Measurements from ENCODE around the gene PRADC1. TPM values are rescaled to one million over a fixed set of nuclear protein-coding genes. Genes with fewer than 3 reads are reported as not detected.

The PRADC1 gene
- total RNA-seq, 2 donors from 2014 or later, result 11.7 to 21.4 TPM

GRCh38 chr2:73259704-73260337 is 26.8 kb upstream of the PRADC1 start:
- no peaks in the 10 kb centered on the region for H3K9me3 ChIP-seq
- WGBS, 2 donors, result 80 to 89% methylated on average over 4 of the region's 4 CpGs
- H3K27me3 ChIP-seq, result no peaks in the 10 kb centered on the region
- H3K4me1 ChIP-seq, result no peaks in the 10 kb centered on the region
- H3K4me3 ChIP-seq, result no peak overlapping the region
- no peak overlapping the region for H3K27ac ChIP-seq
- DNase-seq (no peak), ATAC-seq (no peak)
- H3K36me3 ChIP-seq (replicated peaks in 1 of 2; ENCODE audit: insufficient read depth in 1 of 2, low read depth in 2 of 2), result no peaks in the 10 kb centered on the region
- TF ChIP-seq CTCF (IDR thresholded peaks at IDR 0.05), result no peak
- no peak for TF ChIP-seq POLR2A (IDR thresholded peaks at IDR 0.05)
- intact Hi-C loops (cut with DNase I), result no loop called here

DNA sequence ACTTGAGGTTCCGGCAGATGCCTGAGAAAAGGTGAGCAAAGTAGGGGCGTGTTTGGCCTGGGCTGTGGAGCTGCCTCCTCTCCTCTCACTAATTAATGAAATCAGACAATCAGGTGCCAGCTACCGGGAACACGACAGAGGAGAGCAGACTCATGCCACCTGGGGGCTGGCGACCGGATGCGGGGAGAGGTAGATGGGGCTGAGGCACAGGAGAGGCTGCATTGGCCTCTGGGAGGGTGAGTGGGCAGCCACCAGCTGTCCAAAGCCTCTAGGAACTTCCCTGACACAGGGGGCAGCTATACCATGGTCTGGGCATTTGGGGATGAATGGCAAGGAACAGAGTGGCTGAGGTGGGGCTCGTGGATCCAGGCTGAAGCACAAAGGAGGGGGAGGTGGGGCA is 26.2 kb upstream of the PRADC1 start:
- intact Hi-C loops (cut with DNase I), result no loop called here
- 89 to 93% methylated on average over 8 of the region's 8 CpGs for WGBS, 2 donors
- Histone ChIP-seq H3K4me3 (no peak overlapping the region), H3K4me1 (no peaks in the 10 kb centered on the region), H3K9me3 (no peaks in the 10 kb centered on the region), H3K27me3 (no peaks in the 10 kb centered on the region), H3K27ac (no peak overlapping the region), H3K36me3 (replicated peaks in 1 of 2; ENCODE audit: insufficient read depth in 1 of 2, low read depth in 2 of 2) (no peaks in the 10 kb centered on the region)
- ATAC-seq, result no peak
- TF ChIP-seq POLR2A (IDR thresholded peaks at IDR 0.05), result no peak
- no peak for DNase-seq

DNA sequence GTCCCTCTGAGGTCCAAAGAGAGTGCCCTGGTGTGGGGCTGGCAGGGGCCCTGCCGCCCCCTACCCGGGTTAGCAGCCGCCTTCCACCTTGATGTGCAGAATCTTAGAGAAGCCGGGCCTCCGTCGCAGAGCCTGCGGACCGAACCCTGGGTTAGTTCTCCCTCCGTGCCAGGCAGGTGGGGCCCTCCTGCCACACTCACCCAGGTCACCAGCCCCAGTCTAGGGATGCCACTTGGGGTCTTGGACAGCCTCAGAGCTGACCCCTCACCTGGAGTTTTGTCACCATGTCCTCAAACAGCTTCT is 25.8 kb upstream of the PRADC1 start:
- ATAC-seq (no peak), DNase-seq (no peak)
- Histone ChIP-seq H3K27ac (no peak overlapping the region), H3K36me3 (replicated peaks in 1 of 2; ENCODE audit: insufficient read depth in 1 of 2, low read depth in 2 of 2) (no peaks in the 10 kb centered on the region), H3K9me3 (no peaks in the 10 kb centered on the region), H3K4me3 (no peak overlapping the region), H3K27me3 (no peaks in the 10 kb centered on the region), H3K4me1 (no peaks in the 10 kb centered on the region)
- no peak for TF ChIP-seq CTCF (IDR thresholded peaks at IDR 0.05)
- no peak for TF ChIP-seq POLR2A (IDR thresholded peaks at IDR 0.05)
- intact Hi-C loops (cut with DNase I), result no loop called here
- 89 to 100% methylated on average over 1 to 9 of the region's 9 CpGs for WGBS, 2 donors

DNA sequence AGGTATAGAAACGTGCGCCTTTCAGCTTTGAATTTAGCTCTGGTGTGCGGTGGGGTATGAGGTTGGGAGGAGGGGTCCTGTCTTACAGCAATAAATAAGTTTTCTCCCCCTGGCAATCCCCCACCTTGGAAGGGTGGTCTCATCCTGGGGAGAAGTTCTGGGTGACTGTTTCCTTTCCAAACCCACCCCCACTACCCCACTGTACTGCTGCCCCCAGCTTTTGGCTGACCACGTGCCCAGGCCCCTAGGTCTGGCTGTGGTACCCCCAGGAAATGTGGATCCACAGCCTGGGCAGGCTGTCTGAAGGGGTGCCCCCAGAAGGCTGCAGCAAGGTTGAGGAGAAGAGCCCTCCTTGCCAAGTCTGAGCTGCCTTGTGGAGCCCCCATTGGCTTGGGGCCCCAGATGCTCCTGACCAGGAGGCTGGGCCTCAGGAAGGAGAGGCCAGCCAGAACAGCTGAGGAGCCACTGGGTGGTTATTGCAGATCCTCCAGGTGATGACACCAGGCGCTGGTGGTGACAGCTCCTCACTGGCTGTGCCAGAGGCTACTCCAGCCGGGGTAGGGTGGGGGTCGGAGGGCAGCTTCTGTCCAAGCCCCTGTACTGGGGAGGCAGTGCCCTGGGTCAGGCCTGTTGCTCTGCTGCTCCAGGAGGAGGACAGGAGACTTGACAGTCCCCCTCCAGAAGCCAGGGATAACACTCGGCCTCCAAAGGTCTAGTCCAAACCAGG is 25.3 kb upstream of the PRADC1 start:
- H3K4me3 ChIP-seq, result no peak overlapping the region
- intact Hi-C loops (cut with DNase I), result no loop called here
- H3K27me3 ChIP-seq, result no peaks in the 10 kb centered on the region
- H3K27ac ChIP-seq, result no peak overlapping the region
- H3K4me1 ChIP-seq, result no peaks in the 10 kb centered on the region
- H3K36me3 ChIP-seq (replicated peaks in 1 of 2; ENCODE audit: insufficient read depth in 1 of 2, low read depth in 2 of 2), result no peaks in the 10 kb centered on the region
- no peaks in the 10 kb centered on the region for H3K9me3 ChIP-seq
- no peak for ATAC-seq
- TF ChIP-seq CTCF (IDR thresholded peaks at IDR 0.05) (no peak), POLR2A (IDR thresholded peaks at IDR 0.05) (no peak)
- no peak for DNase-seq
- 77 to 83% methylated on average over 1 to 8 of the region's 8 CpGs for WGBS, 2 donors

- no peak for ATAC-seq
- Histone ChIP-seq H3K27ac (no peak overlapping the region), H3K27me3 (no peaks in the 10 kb centered on the region), H3K4me1 (no peaks in the 10 kb centered on the region), H3K36me3 (replicated peaks in 1 of 2; ENCODE audit: insufficient read depth in 1 of 2, low read depth in 2 of 2) (peaks cover 0 to 4% of the 10 kb centered on the region in 2 donors), H3K4me3 (no peak overlapping the region), H3K9me3 (no peaks in the 10 kb centered on the region)
- DNase-seq, result peak in 3 of 4 donors; percentile 30 to 32 (median 30)
- intact Hi-C loops (cut with DNase I), result no loop called here
- TF ChIP-seq CTCF (IDR thresholded peaks at IDR 0.05) (no peak), POLR2A (IDR thresholded peaks at IDR 0.05) (no peak)
- 72 to 76% methylated on average over 5 to 10 of the region's 10 CpGs for WGBS, 2 donors
Observed at GRCh38 chr2:73257425-73258125, 24.5 kb upstream of the PRADC1 start.

Measured in body of pancreas (tissue), 4 donors.